ENCODE measurements around the gene ZNF516. TPM values are rescaled to one million over a fixed set of nuclear protein-coding genes. Genes with fewer than 3 reads are reported as not detected.

The ZNF516 gene
- polyA plus RNA-seq, 10 donors, result 31.1 to 52.7 (median 39.9) TPM

DNA sequence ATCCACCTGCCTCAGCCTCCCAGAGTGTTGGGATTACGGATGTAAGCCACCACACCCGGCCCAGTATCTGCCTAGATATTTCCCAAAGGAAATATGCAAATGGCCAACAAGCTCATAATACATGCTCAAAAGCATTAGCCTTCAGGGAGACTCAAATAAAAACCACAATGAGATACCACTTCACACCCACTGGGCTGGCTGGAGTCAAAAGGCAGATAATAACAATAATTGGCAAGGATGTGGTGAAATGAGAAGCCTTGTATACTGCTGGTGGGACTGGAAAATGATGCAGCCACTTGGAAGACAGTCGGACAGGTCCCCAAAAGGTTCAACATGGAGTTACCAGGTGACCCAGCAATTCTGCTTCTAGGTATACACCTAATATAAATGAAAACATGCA lies 20.5 kb upstream of the ZNF516 start:
- DNase-seq, result no peak

DNA sequence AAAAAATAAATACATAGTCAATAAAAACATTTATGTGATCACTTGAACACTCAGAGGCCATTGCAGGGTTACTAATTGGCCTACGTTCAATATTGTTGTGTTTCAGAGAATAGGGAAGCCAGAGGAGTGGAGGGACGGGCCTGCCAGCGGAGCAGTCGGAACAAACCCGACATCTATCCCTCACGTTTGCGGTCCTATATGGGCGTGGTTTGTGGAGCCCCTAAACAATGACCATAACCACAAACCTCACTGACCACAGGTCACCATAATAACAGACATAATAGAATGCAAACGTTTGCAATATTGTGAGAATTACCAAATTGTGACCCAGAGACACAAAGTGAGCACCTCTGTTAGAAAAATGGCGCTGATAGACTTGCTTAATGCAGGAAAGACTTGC lies 19.5 kb upstream of the ZNF516 start:
- no peak for DNase-seq

DNA sequence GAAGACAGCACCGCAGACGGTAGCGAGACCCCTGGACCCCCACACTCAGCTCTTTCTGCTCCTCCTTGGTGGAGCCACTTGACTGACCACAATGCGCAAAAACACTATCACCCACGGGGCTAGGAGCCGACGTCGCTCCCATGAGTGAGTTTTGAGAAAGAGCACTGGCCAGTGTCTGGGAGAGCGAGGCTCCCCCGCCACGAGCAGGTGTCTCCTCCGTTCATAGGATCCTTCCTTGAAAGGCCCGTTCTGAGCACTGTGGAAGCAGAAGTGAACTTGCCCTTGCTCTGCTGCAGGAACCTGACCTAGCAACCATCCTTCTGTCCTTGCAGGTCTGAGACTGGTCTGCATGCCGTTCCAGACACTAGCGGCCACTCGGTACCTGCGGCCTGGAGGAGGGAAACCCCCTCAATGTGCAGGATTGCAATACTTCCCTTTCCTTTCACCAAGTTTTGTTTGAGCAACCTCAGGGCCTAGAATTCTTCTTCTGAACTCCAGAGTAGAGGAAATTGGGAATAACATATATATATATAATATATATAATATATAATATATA lies 12.9 kb upstream of the ZNF516 start:
- no peak for DNase-seq

GRCh38 chr18:76506974-76507764 lies 12.1 kb upstream of the ZNF516 start:
- DNase-seq, result no peak

GRCh38 chr18:76506395-76506794 lies 11.4 kb upstream of the ZNF516 start:
- DNase-seq, result no peak

DNA sequence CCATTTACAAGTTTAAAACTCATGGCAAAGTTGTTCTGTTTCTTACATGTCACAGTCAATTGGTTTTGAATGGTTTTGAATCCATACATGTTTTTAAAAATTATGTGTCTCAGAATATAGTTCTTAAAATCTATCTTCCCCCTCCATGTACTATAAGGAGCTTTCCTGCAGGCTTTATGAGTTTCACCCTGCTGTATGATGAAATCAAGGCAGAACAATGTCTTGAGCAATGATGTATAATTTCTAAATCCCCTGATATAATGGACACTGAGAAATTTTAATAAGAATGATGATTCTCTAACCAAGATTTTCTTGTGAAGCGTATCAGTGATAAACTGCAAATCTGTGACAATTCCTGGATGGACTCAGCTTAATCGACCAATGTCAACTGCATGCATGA lies 10.6 kb upstream of the ZNF516 start:
- DNase-seq, result no peak

- DNase-seq, result no peak
These were observed 9.7 kb upstream of the ZNF516 start for GRCh38 chr18:76504749-76505148.

- DNase-seq, result no peak
These were observed 8.8 kb upstream of the ZNF516 start for GRCh38 chr18:76503649-76504386.

GRCh38 chr18:76502551-76502950 lies 7.5 kb upstream of the ZNF516 start:
- no peak for DNase-seq

DNA sequence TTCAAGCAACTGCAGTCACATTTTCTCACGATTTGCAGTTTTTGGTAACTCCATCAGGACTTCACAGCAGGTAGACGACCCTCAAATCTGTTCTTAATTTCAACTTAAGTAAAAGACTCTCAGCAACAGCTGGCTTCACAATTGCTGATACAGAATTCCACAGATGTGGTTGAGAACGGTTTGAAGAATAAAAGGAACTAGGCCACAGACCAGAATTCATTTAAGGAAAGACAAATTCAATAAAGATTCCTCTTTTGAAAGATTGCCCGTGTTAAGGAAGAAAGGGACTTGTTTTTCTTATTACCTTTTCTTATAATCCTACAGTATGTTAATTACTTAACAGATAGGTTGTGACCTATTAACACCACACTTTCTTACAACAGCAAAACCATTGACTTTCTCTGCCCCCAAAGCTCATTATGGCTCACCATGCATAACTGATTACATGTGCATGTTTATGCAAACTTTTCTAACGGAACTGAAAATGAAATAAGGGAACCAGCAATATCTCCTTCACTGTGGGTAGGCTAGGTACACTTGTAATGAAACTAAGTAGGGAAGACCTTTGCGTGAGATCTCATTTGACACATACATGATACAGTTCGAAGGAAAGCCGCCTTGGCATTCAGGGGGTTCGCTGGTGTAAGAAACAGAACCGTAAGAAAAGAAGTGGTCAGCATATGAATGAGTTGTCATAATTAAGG lies 4.7 kb upstream of the ZNF516 start:
- no peak for DNase-seq

DNA sequence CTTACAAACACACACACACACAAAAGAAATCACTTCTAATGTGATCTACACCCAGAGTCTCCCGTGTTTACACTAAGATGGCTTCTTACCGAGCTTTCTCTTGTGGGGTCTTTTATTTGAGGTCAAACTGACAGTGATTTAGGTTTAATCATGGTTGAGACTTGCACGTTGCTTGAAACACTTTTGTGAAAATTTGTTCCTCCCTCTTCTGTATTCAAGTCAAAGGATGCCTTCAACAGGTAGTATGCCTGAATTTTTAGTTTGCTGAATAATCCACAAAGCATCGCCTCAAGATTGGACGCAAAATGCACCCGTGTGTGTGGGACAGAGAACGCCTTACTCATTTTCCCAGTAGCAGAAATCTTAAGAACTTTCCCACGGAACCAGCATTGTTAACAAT lies 4.0 kb upstream of the ZNF516 start:
- DNase-seq, result no peak

DNA sequence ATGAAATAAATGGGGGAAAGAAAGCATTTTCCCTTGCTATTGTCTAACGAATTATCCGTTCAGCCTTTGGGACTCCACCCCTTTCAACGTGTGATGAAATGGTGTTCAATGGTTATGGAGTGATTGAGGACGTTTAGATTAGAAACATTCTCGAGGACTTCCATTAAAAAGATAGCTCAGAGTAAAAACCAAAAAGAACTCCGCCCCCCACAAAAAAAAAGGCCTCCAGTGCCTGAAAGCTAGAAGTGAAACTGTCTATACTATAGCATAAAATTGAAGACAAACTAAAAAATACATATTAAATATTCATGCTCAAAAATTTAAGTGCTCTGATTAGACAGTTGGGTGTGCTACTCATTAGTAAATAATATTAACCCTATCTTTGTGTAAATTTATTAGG lies 3.0 kb upstream of the ZNF516 start:
- DNase-seq, result no peak

DNA sequence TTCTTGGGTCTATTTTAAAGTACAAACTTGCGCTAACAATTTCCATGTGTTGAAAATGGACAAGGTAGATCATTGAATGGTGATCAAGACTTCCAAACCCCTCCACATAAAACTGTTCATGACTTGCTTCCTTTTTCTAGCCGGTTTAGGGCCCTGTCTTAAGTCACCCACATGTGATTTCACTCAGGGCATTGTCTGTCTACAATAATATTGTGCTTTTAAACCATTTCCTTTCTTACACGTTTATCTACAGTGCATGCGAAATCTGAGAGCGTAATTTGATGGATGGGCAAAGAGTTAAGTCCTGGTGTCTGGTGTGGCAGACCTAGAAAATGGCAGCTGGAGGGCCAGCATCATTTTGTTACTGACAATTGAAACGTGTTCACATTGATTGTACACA lies 2.0 kb upstream of the ZNF516 start:
- no peak for DNase-seq

- peak; percentile 62 to 90 (median 76) for DNase-seq
These were observed 1.3 kb upstream of the ZNF516 start for GRCh38 chr18:76496194-76496890.

GRCh38 chr18:76495435-76496193 lies 572 bp upstream of the ZNF516 start:
- DNase-seq, result peak; percentile 56 to 85 (median 61)

GRCh38 chr18:76494231-76495005 lies 624 bp downstream of the ZNF516 start:
- DNase-seq, result peak; percentile 49 to 86 (median 61)

GRCh38 chr18:76493213-76494161 lies 1.6 kb downstream of the ZNF516 start:
- peak in 1 of 3 donors; percentile 52 for DNase-seq

- peak; percentile 99 to 100 (median 100) for DNase-seq
These were observed 2.3 kb downstream of the ZNF516 start for GRCh38 chr18:76492669-76493212.

All from muscle of back (tissue), 11 donors.